HCT116 (cell line): ENCODE results near the gene PPT2. TPM values are rescaled to one million over a fixed set of nuclear protein-coding genes. Genes with fewer than 3 reads are reported as not detected.

Experiments used
- ATAC-seq: fragments of 200-7000 bp; cut with Tn5 transposase; 2 replicates; pipeline ENCODE4 v1.9.1; 2020; ENCODE audit warnings: mild to moderate bottlenecking, moderate library complexity
- BruUV-seq: library from RNA; stranded (reverse); fragments of 400-500 nt; replicated peaks from 2 replicates; lab custom pipeline; 2021; lab: Mats Ljungman, UMichigan
- CTCF ChIA-PET: fragments of 300-600 bp; sonication (Branson Sonifier 250); formaldehyde crosslinking; loops from one replicate; lab custom pipeline; 2021; ENCODE audit warnings: antibody characterized with exemption; lab: Charles Lee
- POLR2A ChIA-PET: fragments of 300-600, 350-600 bp; sonication (Branson Sonifier 250); formaldehyde crosslinking; loops from one replicate; lab custom pipeline; 2021; ENCODE audit warnings: antibody characterized with exemption; lab: Charles Lee
- RAD21 ChIA-PET, 2 experiments: fragments of 300-600 bp; sonication (Branson Sonifier 250); formaldehyde crosslinking; loops; one replicate each; lab custom pipeline; 2023; ENCODE audit warnings: low total read pairs in 2 of 2; ENCODE audit not compliant: uncharacterized antibody in 2 of 2, unreplicated experiment in 2 of 2, low non-redundant PET in 1 of 2; lab: Charles Lee
- DNase-seq: peaks from one replicate; pipeline ENCODE4 v3.0.0-alpha.2; 2010; ENCODE audit warnings: low read depth, low spot score
- H2AFZ ChIP-seq: fragments of 200-600 bp; shearing (Covaris generic), sonication (generic); 2 replicates; pipeline ENCODE4 v1.6.1; 2017; ENCODE audit warnings: low read depth, mixed run types, mixed read lengths, antibody characterized with exemption, low read length; ENCODE audit not compliant: poor library complexity, severe bottlenecking
- H3K27ac ChIP-seq: 2 replicates; pipeline ENCODE4 v1.5.1; 2012; ENCODE audit warnings: low read depth, low read length
- H3K27me3 ChIP-seq: fragments of 200-600 bp; sonication (generic); 2 replicates; pipeline ENCODE4 v1.6.1; 2016; ENCODE audit warnings: mixed run types, low read length, mixed read lengths; ENCODE audit not compliant: insufficient read depth
- H3K36me3 ChIP-seq, 2 experiments: fragments of 200-500 bp in 1 of 2; fragments of 200-600 bp in 1 of 2; sonication (Bioruptor generic) in 1 of 2; sonication (generic) in 1 of 2; 2 replicates each; pipeline versions ENCODE4 v1.5.1 to v1.6.1; 2014 to 2016; ENCODE audit warnings: low read length in 2 of 2, inconsistent platforms in 1 of 2, mixed read lengths in 1 of 2, mixed run types in 1 of 2; ENCODE audit not compliant: insufficient read depth in 2 of 2, control insufficient read depth in 1 of 2
- H3K4me1 ChIP-seq, 2 experiments: fragments of 200-600 bp in 1 of 2; sonication (generic) in 1 of 2; 2 replicates each; pipeline versions ENCODE4 v1.5.1 to v1.6.1; 2012 to 2017; ENCODE audit warnings: low read length in 2 of 2, inconsistent platforms in 1 of 2, mild to moderate bottlenecking in 1 of 2, mixed read lengths in 1 of 2, mixed run types in 1 of 2, moderate library complexity in 1 of 2; ENCODE audit not compliant: insufficient read depth in 2 of 2, control insufficient read depth in 1 of 2
- H3K4me2 ChIP-seq: fragments of 200-600 bp; sonication (generic); 2 replicates; pipeline ENCODE4 v1.6.1; 2017; ENCODE audit warnings: mixed run types, low read length, mixed read lengths
- H3K4me3 ChIP-seq, 2 experiments: fragments of 200-600 bp in 1 of 2; sonication (generic) in 1 of 2; replicated peaks in 1 of 2; 2 replicates each; pipeline ENCODE4 v1.5.1; 2011 to 2016; ENCODE audit warnings: low read length in 2 of 2, control low read depth in 1 of 2, low read depth in 1 of 2, mild to moderate bottlenecking in 1 of 2, mixed read lengths in 1 of 2, mixed run types in 1 of 2
- H3K79me2 ChIP-seq: fragments of 200-600 bp; sonication (generic); 2 replicates; pipeline ENCODE4 v1.6.1; 2017; ENCODE audit warnings: mild to moderate bottlenecking, mixed run types, low read length, moderate library complexity, mixed read lengths; ENCODE audit not compliant: insufficient read depth
- H3K9ac ChIP-seq: fragments of 200-600 bp; sonication (generic); 2 replicates; pipeline ENCODE4 v1.6.1; 2016; ENCODE audit warnings: low read length, mixed read lengths
- H3K9me2 ChIP-seq: fragments of 200-600 bp; sonication (generic), shearing (Covaris generic); 2 replicates; pipeline ENCODE4 v1.6.1; 2017; ENCODE audit warnings: mixed run types, mild to moderate bottlenecking, moderate library complexity; ENCODE audit not compliant: insufficient read depth
- H3K9me3 ChIP-seq, 2 experiments: fragments of 200-500 bp in 1 of 2; fragments of 200-600 bp in 1 of 2; sonication (Bioruptor generic) in 1 of 2; sonication (generic) in 1 of 2; 2 replicates each; pipeline ENCODE4 v1.6.1; 2014 to 2017; ENCODE audit warnings: low read length in 2 of 2, mixed read lengths in 2 of 2, inconsistent platforms in 1 of 2, low read depth in 1 of 2, mild to moderate bottlenecking in 1 of 2, mixed run types in 1 of 2, moderate library complexity in 1 of 2; ENCODE audit not compliant: control insufficient read depth in 1 of 2, insufficient read depth in 1 of 2
- H4K20me1 ChIP-seq: fragments of 200-600 bp; sonication (generic), shearing (Covaris generic); 2 replicates; pipeline ENCODE4 v1.6.1; 2017; ENCODE audit warnings: mixed run types, mild to moderate bottlenecking, moderate library complexity; ENCODE audit not compliant: insufficient read depth
- EGR1 ChIP-seq: IDR thresholded peaks from 2 replicates; pipeline ENCODE4 v1.6.1; 2012; ENCODE audit warnings: low read depth
- EZH2phosphoT487 ChIP-seq: fragments of 200-600 bp; IDR thresholded peaks from 2 replicates; pipeline ENCODE4 v1.6.1; 2018; ENCODE audit warnings: antibody characterized with exemption, borderline replicate concordance
- POLR2A ChIP-seq: IDR thresholded peaks from 2 replicates; pipeline ENCODE4 v1.7.0; 2011; ENCODE audit warnings: borderline replicate concordance; ENCODE audit not compliant: insufficient read depth, insufficient read length; ENCODE audit errors: extremely low read depth
- POLR2AphosphoS5 ChIP-seq: IDR thresholded peaks from 2 replicates; pipeline ENCODE4 v1.6.1; 2011; ENCODE audit warnings: mild to moderate bottlenecking, low read depth, low read length, moderate library complexity
- YY1 ChIP-seq: IDR thresholded peaks from 2 replicates; pipeline ENCODE4 v1.6.1; 2011; ENCODE audit warnings: low read length, low read depth, moderate library complexity, mild to moderate bottlenecking; ENCODE audit not compliant: insufficient replicate concordance; ENCODE audit errors: extremely low read depth
- intact Hi-C: fragments of 100-400 bp; cut with micrococcal nuclease; formaldehyde crosslinking; loops from 2 replicates; pipeline ENCODE4 v1.10.0; 2022
- total RNA-seq: library from RNA; stranded (reverse); gene quantifications from one replicate; pipeline ENCODE4 v1.2.1, GENCODE V29; 2021; ENCODE audit not compliant: unreplicated experiment
- TF ChIP-seq, protein P1 (sequence below): IDR thresholded peaks from 2 replicates; pipeline ENCODE4 v1.6.1; 2012
- TF ChIP-seq, protein P2 (sequence below), 3 experiments: fragments of 200-600 bp in 1 of 3; sonication (generic) in 1 of 3; IDR thresholded peaks in 2 of 3; conservative IDR thresholded peaks in 1 of 3; 2 replicates each; pipeline ENCODE4 v1.5.1; 2012 to 2017; ENCODE audit warnings: low read depth in 2 of 3, low read length in 2 of 3, antibody characterized with exemption in 1 of 3, borderline replicate concordance in 1 of 3, control low read depth in 1 of 3, mild to moderate bottlenecking in 1 of 3, mixed read lengths in 1 of 3, mixed run types in 1 of 3, moderate library complexity in 1 of 3; ENCODE audit not compliant: insufficient read depth in 1 of 3

The PPT2 gene
- total RNA-seq, 1 experiment from 2014 or later: 21.0 TPM

DNA sequence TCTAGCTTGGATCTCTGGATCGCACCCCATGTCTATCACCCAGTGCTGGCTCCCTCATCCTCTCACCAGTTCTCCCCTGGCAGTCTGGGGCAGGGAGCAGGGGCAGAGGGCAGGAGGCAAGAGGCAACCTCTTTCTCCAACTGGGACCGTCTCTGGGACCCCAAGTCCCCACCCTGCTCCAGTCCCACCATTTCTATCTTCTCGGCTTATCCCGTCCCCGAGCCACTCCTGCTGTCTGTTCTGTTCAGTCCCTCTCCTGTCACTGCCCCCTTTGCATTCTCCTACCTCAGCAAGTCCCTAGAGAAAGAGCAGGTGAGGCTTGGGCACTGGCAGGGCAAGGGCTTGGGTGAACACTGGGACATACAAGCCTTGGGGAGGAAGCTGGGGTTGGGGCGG lies 44.2 kb upstream of the PPT2 start:
- peaks cover 8 to 36% of the 10 kb centered on the region in 2 experiments; a peak in 3 of 4 replicates for H3K4me1 ChIP-seq
- no peaks in the 10 kb centered on the region for H3K79me2 ChIP-seq
- no peaks in the 10 kb centered on the region for H4K20me1 ChIP-seq
- TF ChIP-seq POLR2A (no peak), YY1 (no peak), EGR1 (no peak)
- TF ChIP-seq, protein P1, sequence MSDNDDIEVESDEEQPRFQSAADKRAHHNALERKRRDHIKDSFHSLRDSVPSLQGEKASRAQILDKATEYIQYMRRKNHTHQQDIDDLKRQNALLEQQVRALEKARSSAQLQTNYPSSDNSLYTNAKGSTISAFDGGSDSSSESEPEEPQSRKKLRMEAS: no peak
- TF ChIP-seq, protein P2, sequence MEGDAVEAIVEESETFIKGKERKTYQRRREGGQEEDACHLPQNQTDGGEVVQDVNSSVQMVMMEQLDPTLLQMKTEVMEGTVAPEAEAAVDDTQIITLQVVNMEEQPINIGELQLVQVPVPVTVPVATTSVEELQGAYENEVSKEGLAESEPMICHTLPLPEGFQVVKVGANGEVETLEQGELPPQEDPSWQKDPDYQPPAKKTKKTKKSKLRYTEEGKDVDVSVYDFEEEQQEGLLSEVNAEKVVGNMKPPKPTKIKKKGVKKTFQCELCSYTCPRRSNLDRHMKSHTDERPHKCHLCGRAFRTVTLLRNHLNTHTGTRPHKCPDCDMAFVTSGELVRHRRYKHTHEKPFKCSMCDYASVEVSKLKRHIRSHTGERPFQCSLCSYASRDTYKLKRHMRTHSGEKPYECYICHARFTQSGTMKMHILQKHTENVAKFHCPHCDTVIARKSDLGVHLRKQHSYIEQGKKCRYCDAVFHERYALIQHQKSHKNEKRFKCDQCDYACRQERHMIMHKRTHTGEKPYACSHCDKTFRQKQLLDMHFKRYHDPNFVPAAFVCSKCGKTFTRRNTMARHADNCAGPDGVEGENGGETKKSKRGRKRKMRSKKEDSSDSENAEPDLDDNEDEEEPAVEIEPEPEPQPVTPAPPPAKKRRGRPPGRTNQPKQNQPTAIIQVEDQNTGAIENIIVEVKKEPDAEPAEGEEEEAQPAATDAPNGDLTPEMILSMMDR (IDR thresholded peaks at IDR 0.05 in 2 of 3, conservative IDR thresholded peaks at IDR 0.05 in 1 of 3; ENCODE audit: borderline replicate concordance in 1 of 3, insufficient read depth in 1 of 3, low read depth in 2 of 3, low read length in 2 of 3): no peak
- H3K27me3 ChIP-seq: no peaks in the 10 kb centered on the region
- ChIA-PET RAD21 (no interaction called here), POLR2A (no interaction called here), CTCF (interaction anchor here (0.6 kb wide), 1 partner anchor 439 kb away, joined by 3 read pairs; no protein-coding TSS in a partner anchor)
- H3K4me3 ChIP-seq: no peak overlapping the region
- H3K27ac ChIP-seq: no peak overlapping the region
- ATAC-seq: no peak
- intact Hi-C loops: no loop called here
- DNase-seq: no peak
- no peaks in the 10 kb centered on the region for H3K9me2 ChIP-seq
- no peak overlapping the region for H3K4me2 ChIP-seq
- no peaks in the 10 kb centered on the region for H3K36me3 ChIP-seq
- H3K9ac ChIP-seq: no peak overlapping the region
- H2AFZ ChIP-seq: no peak overlapping the region
- no peaks in the 10 kb centered on the region for H3K9me3 ChIP-seq
- no TSS peak for BruUV-seq

DNA sequence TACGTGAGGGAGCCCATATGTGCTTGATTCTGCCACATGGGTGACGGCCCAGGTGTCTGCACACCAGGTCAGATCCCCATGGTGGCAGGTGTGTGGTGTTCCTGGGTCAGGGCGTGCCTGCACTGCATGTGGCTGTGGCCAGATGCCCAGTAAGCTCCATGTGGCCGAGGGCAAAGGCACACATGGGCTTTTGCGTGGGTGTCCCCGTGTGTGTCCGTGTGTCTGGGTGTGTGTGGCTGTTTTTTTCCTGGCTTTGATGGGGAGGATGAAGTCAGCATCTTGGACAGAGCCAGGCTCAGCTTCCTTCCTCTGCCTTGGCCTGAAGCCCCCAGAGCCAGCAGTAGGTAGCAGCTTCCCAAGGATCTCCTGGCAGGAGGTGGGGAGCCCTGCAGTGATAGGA lies 43.3 kb upstream of the PPT2 start:
- Histone ChIP-seq H4K20me1 (no peaks in the 10 kb centered on the region), H3K36me3 (no peaks in the 10 kb centered on the region), H3K9me3 (no peaks in the 10 kb centered on the region), H3K79me2 (no peaks in the 10 kb centered on the region), H3K27me3 (no peaks in the 10 kb centered on the region), H3K4me2 (no peak overlapping the region), H3K9ac (no peak overlapping the region), H3K4me3 (no peak overlapping the region), H3K27ac (no peak overlapping the region), H2AFZ (no peak overlapping the region), H3K4me1 (peaks cover 8 to 43% of the 10 kb centered on the region in 2 experiments; a peak in 3 of 4 replicates), H3K9me2 (no peaks in the 10 kb centered on the region)
- ChIA-PET RAD21 (no interaction called here), CTCF (no interaction called here), POLR2A (no interaction called here)
- no TSS peak for BruUV-seq
- no peak for ATAC-seq
- no peak for DNase-seq
- intact Hi-C loops: no loop called here
- TF ChIP-seq EZH2phosphoT487 (no peak), POLR2AphosphoS5 (peak; percentile 30; the same call in 1 of the 2 replicates)
